Measurements from ENCODE around the gene NLRP6.

- TF ChIP-seq EZH2 (IDR thresholded peaks at IDR 0.05; ENCODE audit: insufficient read depth, poor library complexity, severe bottlenecking) (no peak), EZH2phosphoT487 (IDR thresholded peaks at IDR 0.05; ENCODE audit: insufficient read depth, low read depth) (no peak)
Measured at GRCh38 chr11:299081-299891, 21.1 kb downstream of the NLRP6 start, which contains the start of gene IFITM5.

All from GM23248 (cell line).